Smooth muscle cell (in vitro differentiated cells): Measurements from ENCODE around the gene ZBTB24. TPM values are rescaled to one million over a fixed set of nuclear protein-coding genes. Genes with fewer than 3 reads are reported as not detected.
A peak's percentile ranks its signal among the peaks of the same experiment; 100 is the strongest.

Source experiments
- DNase-seq: peaks from one replicate; lab custom pipeline; 2025; ENCODE audit not compliant: unreplicated experiment; lab: John Stamatoyannopoulos, UW
- H2AFZ ChIP-seq: fragments of 200-600 bp; sonication (generic); 2 replicates; pipeline ENCODE4 v1.6.0; 2016; ENCODE audit warnings: antibody characterized with exemption, low read depth, mild to moderate bottlenecking
- H3F3A ChIP-seq: fragments of 200-600 bp; sonication (generic); 2 replicates; pipeline ENCODE4 v1.6.0; 2017; ENCODE audit warnings: antibody characterized with exemption, low read depth
- H3K27ac ChIP-seq: fragments of 200-600 bp; sonication (generic); 2 replicates; pipeline ENCODE4 v1.5.1; 2016; ENCODE audit warnings: low read depth, mild to moderate bottlenecking
- H3K27me3 ChIP-seq: fragments of 200-600 bp; sonication (generic); 2 replicates; pipeline ENCODE4 v1.6.1; 2016; ENCODE audit warnings: low read depth, mild to moderate bottlenecking
- H3K36me3 ChIP-seq: fragments of 200-600 bp; sonication (generic); 2 replicates; pipeline ENCODE4 v1.5.1; 2016; ENCODE audit warnings: low read depth
- H3K4me1 ChIP-seq: fragments of 200-600 bp; sonication (generic); 2 replicates; pipeline ENCODE4 v1.5.1; 2016; ENCODE audit warnings: low read depth
- H3K4me2 ChIP-seq: fragments of 200-600 bp; sonication (generic); 2 replicates; pipeline ENCODE4 v1.6.0; 2016; ENCODE audit warnings: mild to moderate bottlenecking
- H3K4me3 ChIP-seq: fragments of 200-600 bp; sonication (generic); 2 replicates; pipeline ENCODE4 v1.5.1; 2016; ENCODE audit warnings: mild to moderate bottlenecking
- H3K79me2 ChIP-seq: fragments of 200-600 bp; sonication (generic); 2 replicates; pipeline ENCODE4 v1.6.0; 2016; ENCODE audit warnings: low read depth, mild to moderate bottlenecking
- H3K9ac ChIP-seq: fragments of 200-600 bp; sonication (generic); 2 replicates; pipeline ENCODE4 v1.6.0; 2016; ENCODE audit warnings: low read depth
- H3K9me3 ChIP-seq: fragments of 200-600 bp; sonication (generic); replicated peaks from 2 replicates; pipeline ENCODE4 v1.5.1; 2016; ENCODE audit warnings: low read depth
- H4K20me1 ChIP-seq: fragments of 200-600 bp; sonication (generic); 2 replicates; pipeline ENCODE4 v1.6.0; 2016; ENCODE audit warnings: low read depth
- WGBS: methylation state at CpG from one replicate; pipeline ENCODE4 v1.1.7; 2016; ENCODE audit warnings: low lambda C conversion rate; 5-methylcytosine and 5-hydroxymethylcytosine counted together
- polyA plus RNA-seq: library from polyadenylated mRNA; unstranded; fragments of >200 nt; fragmentation: Nextera tagmentation; extraction: Ambion mirVana; gene quantifications from 2 replicates; pipeline ENCODE4 v1.2.1, GENCODE V29; 2016
- total RNA-seq: library from RNA; depleted of rRNA; stranded (reverse); fragments of >200 nt; gene quantifications from 2 replicates; pipeline ENCODE4 v1.2.3, GENCODE V29; 2014
- TF ChIP-seq, protein P1 (sequence below): fragments of 200-600 bp; sonication (generic); IDR thresholded peaks from 2 replicates; pipeline ENCODE4 v1.5.1; 2017; ENCODE audit warnings: borderline replicate concordance, mild to moderate bottlenecking, antibody characterized with exemption; ENCODE audit not compliant: insufficient read depth, poor library complexity, severe bottlenecking

The ZBTB24 gene
- total and polyA plus RNA-seq, 2 experiments from 2014 or later: 1.3 to 6.6 TPM

DNA sequence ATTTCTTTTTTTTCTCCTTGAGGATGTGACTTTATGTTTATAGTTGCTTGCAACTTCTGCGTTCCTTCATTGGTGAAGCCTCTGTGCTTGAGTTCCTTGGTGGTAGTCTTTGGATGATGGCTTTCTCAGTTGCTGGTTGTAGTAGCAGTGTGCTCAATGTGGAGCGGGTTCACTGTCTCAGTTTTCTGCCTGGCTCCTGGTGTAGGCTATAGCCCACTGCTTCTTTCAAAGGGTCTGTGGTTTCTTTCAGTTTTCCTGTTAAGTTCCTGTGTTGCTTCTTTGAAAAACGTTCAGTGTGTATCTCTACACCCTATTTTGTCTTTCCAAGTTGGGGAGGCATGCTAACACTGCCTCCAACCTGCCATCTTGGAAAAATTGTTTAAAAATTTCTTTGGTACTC, 33.9 kb upstream of the ZBTB24 start:
- DNase-seq: no peak
- Histone ChIP-seq H3F3A (no peaks in the 10 kb centered on the region), H3K9me3 (no peaks in the 10 kb centered on the region), H3K9ac (no peak overlapping the region), H3K4me3 (no peak overlapping the region), H3K4me2 (no peak overlapping the region), H3K4me1 (peaks cover 11% of the 10 kb centered on the region), H3K36me3 (no peaks in the 10 kb centered on the region), H3K27me3 (no peaks in the 10 kb centered on the region), H2AFZ (no peak overlapping the region), H4K20me1 (no peaks in the 10 kb centered on the region), H3K79me2 (no peaks in the 10 kb centered on the region), H3K27ac (no peak overlapping the region)
- TF ChIP-seq, protein P1, sequence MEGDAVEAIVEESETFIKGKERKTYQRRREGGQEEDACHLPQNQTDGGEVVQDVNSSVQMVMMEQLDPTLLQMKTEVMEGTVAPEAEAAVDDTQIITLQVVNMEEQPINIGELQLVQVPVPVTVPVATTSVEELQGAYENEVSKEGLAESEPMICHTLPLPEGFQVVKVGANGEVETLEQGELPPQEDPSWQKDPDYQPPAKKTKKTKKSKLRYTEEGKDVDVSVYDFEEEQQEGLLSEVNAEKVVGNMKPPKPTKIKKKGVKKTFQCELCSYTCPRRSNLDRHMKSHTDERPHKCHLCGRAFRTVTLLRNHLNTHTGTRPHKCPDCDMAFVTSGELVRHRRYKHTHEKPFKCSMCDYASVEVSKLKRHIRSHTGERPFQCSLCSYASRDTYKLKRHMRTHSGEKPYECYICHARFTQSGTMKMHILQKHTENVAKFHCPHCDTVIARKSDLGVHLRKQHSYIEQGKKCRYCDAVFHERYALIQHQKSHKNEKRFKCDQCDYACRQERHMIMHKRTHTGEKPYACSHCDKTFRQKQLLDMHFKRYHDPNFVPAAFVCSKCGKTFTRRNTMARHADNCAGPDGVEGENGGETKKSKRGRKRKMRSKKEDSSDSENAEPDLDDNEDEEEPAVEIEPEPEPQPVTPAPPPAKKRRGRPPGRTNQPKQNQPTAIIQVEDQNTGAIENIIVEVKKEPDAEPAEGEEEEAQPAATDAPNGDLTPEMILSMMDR: no peak
- 73% methylated on average over 3 of the region's 3 CpGs for WGBS

GRCh38 chr6:109515781-109516409, 32.9 kb upstream of the ZBTB24 start:
- Histone ChIP-seq H3K9ac (no peak overlapping the region), H3K36me3 (no peaks in the 10 kb centered on the region), H3K27me3 (no peaks in the 10 kb centered on the region), H4K20me1 (no peaks in the 10 kb centered on the region), H2AFZ (no peak overlapping the region), H3K27ac (no peak overlapping the region), H3K79me2 (no peaks in the 10 kb centered on the region), H3K4me1 (peaks cover 11% of the 10 kb centered on the region), H3F3A (no peaks in the 10 kb centered on the region), H3K4me2 (no peak overlapping the region), H3K9me3 (no peaks in the 10 kb centered on the region), H3K4me3 (no peak overlapping the region)
- DNase-seq: no peak
- TF ChIP-seq, protein P1: no peak
- WGBS: 85% methylated on average over 6 of the region's 6 CpGs

DNA sequence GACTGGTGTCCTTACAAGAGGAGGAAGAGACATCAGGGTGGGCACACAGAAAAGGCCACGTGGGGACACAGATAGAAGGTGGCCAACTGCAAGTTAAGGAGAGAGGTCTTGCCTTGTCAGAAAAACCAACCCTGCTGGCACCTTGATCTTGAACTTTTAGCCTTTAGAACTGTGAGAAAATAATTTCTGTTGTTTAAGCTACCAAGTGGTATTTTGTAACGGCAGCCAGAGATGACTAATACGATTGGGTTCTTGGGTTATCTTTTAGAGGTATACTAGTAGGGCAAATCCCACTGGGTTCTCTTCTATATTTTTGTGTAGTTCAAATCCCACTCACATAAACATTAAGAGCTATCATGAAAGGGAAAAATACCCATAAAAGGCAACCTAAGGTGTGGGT, 31.9 kb upstream of the ZBTB24 start:
- Histone ChIP-seq H3K4me1 (peaks cover 11% of the 10 kb centered on the region), H3F3A (no peaks in the 10 kb centered on the region), H2AFZ (no peak overlapping the region), H4K20me1 (no peaks in the 10 kb centered on the region), H3K4me2 (no peak overlapping the region), H3K27me3 (no peaks in the 10 kb centered on the region), H3K79me2 (no peaks in the 10 kb centered on the region), H3K36me3 (no peaks in the 10 kb centered on the region), H3K9ac (no peak overlapping the region), H3K9me3 (no peaks in the 10 kb centered on the region), H3K4me3 (no peak overlapping the region), H3K27ac (no peak overlapping the region)
- TF ChIP-seq, protein P1: no peak
- no peak for DNase-seq
- 83% methylated on average over 3 of the region's 3 CpGs for WGBS

- no peak overlapping the region for H2AFZ ChIP-seq
- H3K27me3 ChIP-seq: no peaks in the 10 kb centered on the region
- peaks cover 11% of the 10 kb centered on the region for H3K4me1 ChIP-seq
- H3F3A ChIP-seq: no peaks in the 10 kb centered on the region
- no peaks in the 10 kb centered on the region for H3K9me3 ChIP-seq
- H3K27ac ChIP-seq: peak overlapping the region; percentile 37
- H3K79me2 ChIP-seq: no peaks in the 10 kb centered on the region
- H4K20me1 ChIP-seq: no peaks in the 10 kb centered on the region
- WGBS: 49% methylated on average over 2 of the region's 2 CpGs
- no peak overlapping the region for H3K4me2 ChIP-seq
- H3K36me3 ChIP-seq: no peaks in the 10 kb centered on the region
- no peak overlapping the region for H3K4me3 ChIP-seq
- TF ChIP-seq, protein P1: no peak
- no peak overlapping the region for H3K9ac ChIP-seq
- DNase-seq: no peak
Measured at GRCh38 chr6:109513571-109514071, 30.6 kb upstream of the ZBTB24 start.
